ENCODE results near the gene KCNIP4.

GRCh38 chr4:21986307-21986706 lies 37.7 kb upstream of the KCNIP4 start:
- no peak for TF ChIP-seq CTCF (IDR thresholded peaks at IDR 0.05)
- TF ChIP-seq POLR2A (IDR thresholded peaks at IDR 0.05) = no peak
